GM06990 (cell line): ENCODE data around the gene LAMTOR4.
A peak's percentile ranks its signal among the peaks of the same experiment; 100 is the strongest.

ENCODE experiments used
- DNase-seq: peaks from one replicate; pipeline ENCODE4 v3.0.0-alpha.2; 2011; ENCODE audit not compliant: insufficient read length; ENCODE audit errors: extremely low read depth
- H3K27me3 ChIP-seq: replicated peaks from 2 replicates; pipeline ENCODE4 v1.6.0; 2011; ENCODE audit warnings: low read length; ENCODE audit not compliant: control insufficient read depth, insufficient read depth
- H3K36me3 ChIP-seq: 2 replicates; pipeline ENCODE4 v1.5.1; 2011; ENCODE audit warnings: low read length; ENCODE audit not compliant: control insufficient read depth, insufficient read depth
- H3K4me3 ChIP-seq: replicated peaks from 2 replicates; pipeline ENCODE4 v1.5.1; 2011; ENCODE audit warnings: low read depth, mild to moderate bottlenecking, control low read depth, low read length
- CTCF ChIP-seq: IDR thresholded peaks from 2 replicates; pipeline ENCODE4 v1.5.1; 2011; ENCODE audit warnings: low read length, control low read depth, mild to moderate bottlenecking, inconsistent platforms; ENCODE audit not compliant: insufficient read depth, poor library complexity, severe bottlenecking

LAMTOR4 gene

GRCh38 chr7:100111156-100111555 is 37.6 kb upstream of the LAMTOR4 start:
- Histone ChIP-seq H3K36me3 (peaks cover 22% of the 10 kb centered on the region), H3K27me3 (no peaks in the 10 kb centered on the region), H3K4me3 (no peak overlapping the region)
- no peak for TF ChIP-seq CTCF
- DNase-seq = no peak

DNA sequence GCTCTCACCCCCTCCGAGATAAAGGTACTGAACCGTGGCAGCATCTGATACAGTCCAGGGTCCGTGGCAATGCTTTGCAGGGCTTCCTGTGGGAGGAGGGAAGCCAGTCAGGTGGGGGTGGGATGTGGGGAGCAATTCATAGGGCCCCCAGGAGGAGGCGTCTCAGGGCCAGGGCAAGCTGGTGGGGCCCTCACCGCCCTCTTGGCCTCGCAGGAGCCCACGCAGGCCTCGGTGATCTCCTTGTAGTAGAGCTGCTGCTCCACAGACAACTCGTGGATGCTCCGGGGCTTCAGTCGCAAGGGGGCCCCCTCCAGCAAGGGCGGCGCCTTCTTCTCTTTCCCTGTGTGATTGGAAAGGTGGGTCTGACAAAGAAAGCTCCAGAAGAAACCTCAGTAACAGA is 36.8 kb upstream of the LAMTOR4 start:
- DNase-seq = no peak
- H3K36me3 ChIP-seq = peaks cover 21% of the 10 kb centered on the region
- no peaks in the 10 kb centered on the region for H3K27me3 ChIP-seq
- TF ChIP-seq CTCF = no peak
- H3K4me3 ChIP-seq = no peak overlapping the region

DNA sequence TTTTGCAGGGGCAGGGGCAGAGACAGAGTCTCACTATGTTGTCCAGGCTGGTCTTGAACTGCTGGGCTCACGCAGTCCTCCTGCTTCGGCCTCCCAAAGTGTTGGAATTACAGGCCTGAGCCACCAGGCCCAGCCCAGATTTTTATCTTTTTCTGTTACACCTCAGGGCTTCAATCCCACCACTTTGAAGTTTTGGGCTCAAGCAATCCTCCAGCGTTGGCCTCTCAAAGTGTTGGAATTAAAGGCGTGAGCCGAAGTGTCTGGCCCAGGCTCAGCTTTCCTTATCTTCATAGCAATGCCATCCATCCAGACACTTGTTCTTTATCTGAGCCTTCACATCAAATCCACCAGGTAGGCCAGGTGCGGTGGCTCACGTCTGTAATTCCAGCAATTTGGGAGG is 33.7 kb upstream of the LAMTOR4 start:
- H3K4me3 ChIP-seq = no peak overlapping the region
- H3K27me3 ChIP-seq = no peaks in the 10 kb centered on the region
- no peak for DNase-seq
- TF ChIP-seq CTCF = no peak
- peaks cover 13% of the 10 kb centered on the region for H3K36me3 ChIP-seq

- TF ChIP-seq CTCF = no peak
- Histone ChIP-seq H3K36me3 (peaks cover 3% of the 10 kb centered on the region), H3K4me3 (peak overlapping the region; percentile 92), H3K27me3 (no peaks in the 10 kb centered on the region)
- no peak for DNase-seq
Measured at GRCh38 chr7:100118388-100119071, 30.2 kb upstream of the LAMTOR4 start.

DNA sequence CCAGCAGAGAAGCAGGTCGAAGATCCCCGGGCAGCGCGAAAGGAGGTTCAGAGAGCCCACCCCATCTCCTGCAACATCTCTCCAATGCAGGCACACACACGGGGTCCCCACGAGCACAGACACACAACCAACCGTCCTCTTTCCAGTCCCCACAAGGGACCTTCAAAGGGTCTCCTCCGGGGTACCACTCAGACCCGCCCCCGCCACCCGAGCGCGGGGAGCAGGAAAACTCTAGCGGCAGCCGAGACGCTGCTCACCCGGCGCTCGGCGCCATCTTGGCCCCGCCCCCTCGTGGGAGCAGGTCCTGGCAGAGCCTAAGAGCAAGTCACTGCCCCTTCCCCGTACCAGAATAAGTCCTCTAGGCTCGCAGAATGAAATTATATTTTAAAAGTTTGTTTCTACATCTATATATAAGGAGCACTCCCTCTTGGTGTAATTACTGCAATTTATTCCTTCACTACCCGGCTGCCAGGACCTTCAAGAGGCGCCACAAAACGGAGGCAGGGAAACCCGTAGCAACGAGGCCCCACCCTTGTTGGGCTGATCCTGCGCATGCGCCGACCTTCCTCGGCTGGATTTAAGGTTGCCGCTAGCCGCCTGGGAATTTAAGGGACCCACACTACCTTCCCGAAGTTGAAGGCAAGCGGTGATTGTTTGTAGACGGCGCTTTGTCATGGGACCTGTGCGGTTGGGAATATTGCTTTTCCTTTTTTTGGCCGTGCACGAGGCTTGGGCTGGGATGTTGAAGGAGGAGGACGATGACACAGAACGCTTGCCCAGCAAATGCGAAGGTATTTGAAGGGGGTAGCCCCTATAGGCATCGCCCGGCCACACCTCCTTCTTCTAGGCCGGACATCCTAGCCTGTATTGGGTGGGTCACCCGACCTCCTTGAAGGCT is 29.4 kb upstream of the LAMTOR4 start, which contains the start of the genes CNPY4 and TAF6:
CNPY4 (plus strand) TSS at position 563 of the 898 bp plus-strand sequence; CDS start at position 674, 111 bp downstream.
TAF6 (minus strand) TSS at position 287 of the 898 bp plus-strand sequence. CDS start 5,149 bp downstream, outside the sequence.
- peak within 1 kb of the TSS; percentile 92 for H3K4me3 ChIP-seq
- DNase-seq = peak; percentile 90
- H3K36me3 ChIP-seq = no peaks in the 10 kb centered on the region; the same call in 1 of the 2 replicates
- no peak for TF ChIP-seq CTCF
- H3K27me3 ChIP-seq = no peaks in the 10 kb centered on the region
